Upper lobe of left lung (tissue), 6 donors: ENCODE data around the gene WT1. TPM values are rescaled to one million over a fixed set of nuclear protein-coding genes. Genes with fewer than 3 reads are reported as not detected.

ENCODE experiments used
- ATAC-seq, 2 donors: fragments of 200-7000 bp; cut with Tn5 transposase; one replicate each; pipeline ENCODE4 v1.9.1; 2022; ENCODE audit warnings: mild to moderate bottlenecking in 2 of 2, moderate library complexity in 2 of 2; ENCODE audit not compliant: low FRiP score in 2 of 2
- DNase-seq, 2 donors: peaks; one replicate each; pipeline ENCODE4 v3.0.0-alpha.2; 2019 to 2020
- H3K27ac ChIP-seq, 4 donors: fragments of 200-600 bp; sonication (generic); one replicate each; pipeline ENCODE4 v1.5.1; 2016 to 2019
- H3K27me3 ChIP-seq, 4 donors: fragments of 200-600 bp; sonication (generic); one replicate each; pipeline ENCODE4 v1.5.1; 2017 to 2019
- H3K36me3 ChIP-seq, 4 donors: fragments of 200-600 bp; sonication (generic); one replicate each; pipeline ENCODE4 v1.5.1; 2016 to 2019
- H3K4me1 ChIP-seq, 4 donors: fragments of 200-600 bp; sonication (generic); one replicate each; pipeline ENCODE4 v1.5.1; 2018 to 2019
- H3K4me3 ChIP-seq, 4 donors: fragments of 200-600 bp; sonication (generic); one replicate each; pipeline ENCODE4 v1.5.1; 2017 to 2019; ENCODE audit warnings: mild to moderate bottlenecking in 2 of 4, moderate library complexity in 1 of 4
- H3K9me3 ChIP-seq, 4 donors: fragments of 200-600 bp; sonication (generic); one replicate each; pipeline ENCODE4 v1.5.1; 2018 to 2019
- CTCF ChIP-seq, 6 experiments: fragments of 450-650 bp in 4 of 6; fragments of 200-600 bp in 2 of 6; sonication (generic) in 2 of 6; IDR thresholded peaks; one replicate each; pipeline ENCODE4 v1.5.1; 2016 to 2019; ENCODE audit warnings: antibody characterized with exemption in 6 of 6
- EP300 ChIP-seq, 4 donors: sonication (generic); formaldehyde crosslinking; IDR thresholded peaks; one replicate each; pipeline ENCODE4 v1.5.1; 2017; ENCODE audit warnings: antibody characterized with exemption in 4 of 4, control low read depth in 2 of 4
- POLR2A ChIP-seq, 4 donors: fragments of 450-650 bp; IDR thresholded peaks; one replicate each; pipeline ENCODE4 v1.5.1; 2016 to 2017; ENCODE audit warnings: antibody characterized with exemption in 4 of 4, mild to moderate bottlenecking in 2 of 4
- POLR2AphosphoS5 ChIP-seq, 2 donors: sonication (generic); formaldehyde crosslinking; IDR thresholded peaks; one replicate each; pipeline ENCODE4 v1.5.1; 2017; ENCODE audit warnings: antibody characterized with exemption in 2 of 2
- WGBS, 2 donors: methylation state at CpG; one replicate each; pipeline ENCODE4 v1.1.5; 2017 to 2018; 5-methylcytosine and 5-hydroxymethylcytosine counted together
- total RNA-seq, 6 donors: library from RNA; depleted of rRNA in 4 of 6; stranded (reverse); fragments of >200 nt in 4 of 6; gene quantifications; one replicate each; pipeline versions ENCODE4 v1.1.0 to v1.2.1, GENCODE V29; 2016 to 2021
- donor health status: DM: no; HTN: no; CAD: no; lungs with moderate emphysema.
- donor health status: DM: no; HTN: yes; CAD: no; lungs with severe emphysema.

The WT1 gene
- total RNA-seq, 6 donors from 2014 or later = 0.77 to 1.1 TPM; not detected in 4

DNA sequence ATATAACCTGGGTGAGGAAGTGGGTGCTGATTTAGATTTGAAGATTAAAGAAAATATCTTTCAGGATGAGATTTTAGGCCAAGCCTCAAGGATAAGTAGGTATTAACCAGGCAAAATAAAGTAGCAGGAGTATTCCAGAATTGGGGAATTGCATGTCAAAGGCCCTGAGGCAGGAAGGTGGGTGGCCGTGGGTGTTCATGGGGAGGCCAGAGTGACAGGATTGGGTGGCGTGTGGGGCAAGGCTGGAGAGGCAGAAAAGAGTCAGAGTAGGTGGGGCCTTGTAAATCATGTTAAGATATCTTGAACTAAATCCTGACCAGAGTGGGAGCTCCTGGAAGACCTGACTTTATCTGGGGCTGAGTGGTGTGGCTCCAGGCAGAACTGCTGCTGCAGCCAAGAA is 19.7 kb upstream of the WT1 start:
- WGBS, 2 donors = 73 to 80% methylated on average over 2 of the region's 2 CpGs
- Histone ChIP-seq H3K4me1 (no peaks in the 10 kb centered on the region), H3K27me3 (no peaks in the 10 kb centered on the region), H3K9me3 (no peaks in the 10 kb centered on the region), H3K27ac (no peak overlapping the region), H3K36me3 (no peaks in the 10 kb centered on the region), H3K4me3 (no peak overlapping the region)
- TF ChIP-seq EP300 (IDR thresholded peaks at IDR 0.05) (no peak), POLR2A (IDR thresholded peaks at IDR 0.05) (no peak), POLR2AphosphoS5 (IDR thresholded peaks at IDR 0.05) (no peak), CTCF (IDR thresholded peaks at IDR 0.05) (no peak)
- no peak for DNase-seq
- ATAC-seq = no peak

GRCh38 chr11:32451808-32452207 is 16.5 kb upstream of the WT1 start:
- H3K27ac ChIP-seq = no peak overlapping the region
- ATAC-seq (peak; percentile 44 to 89), DNase-seq (no peak)
- no peaks in the 10 kb centered on the region for H3K9me3 ChIP-seq
- no peak overlapping the region for H3K4me3 ChIP-seq
- no peak for TF ChIP-seq POLR2A (IDR thresholded peaks at IDR 0.05)
- no peak for TF ChIP-seq POLR2AphosphoS5 (IDR thresholded peaks at IDR 0.05)
- TF ChIP-seq CTCF (IDR thresholded peaks at IDR 0.05) = no peak
- H3K36me3 ChIP-seq = no peaks in the 10 kb centered on the region
- no peaks in the 10 kb centered on the region for H3K4me1 ChIP-seq
- WGBS, 2 donors = 72 to 75% methylated on average over 4 of the region's 4 CpGs
- H3K27me3 ChIP-seq = no peaks in the 10 kb centered on the region

- no peak for DNase-seq
- no peaks in the 10 kb centered on the region for H3K9me3 ChIP-seq
Observed at GRCh38 chr11:32450372-32450771, 15.0 kb upstream of the WT1 start.

GRCh38 chr11:32448232-32448631 is 12.9 kb upstream of the WT1 start:
- no peak for DNase-seq
- 28 to 35% methylated on average over 3 of the region's 3 CpGs for WGBS, 2 donors
- no peaks in the 10 kb centered on the region for H3K27me3 ChIP-seq

More at GRCh38 chr11:32450372-32450771, 15.0 kb upstream of the WT1 start:
- ATAC-seq = no peak
- H3K4me3 ChIP-seq = no peak overlapping the region
- H3K27me3 ChIP-seq = no peaks in the 10 kb centered on the region
- WGBS, 2 donors = 90% methylated on average over 1 of the region's 1 CpG; no CpG with 5 or more reads in 1 of the 2 donors
- no peaks in the 10 kb centered on the region for H3K36me3 ChIP-seq
- H3K4me1 ChIP-seq = no peaks in the 10 kb centered on the region
- H3K27ac ChIP-seq = no peak overlapping the region
- TF ChIP-seq POLR2A (IDR thresholded peaks at IDR 0.05) = no peak
- TF ChIP-seq CTCF (IDR thresholded peaks at IDR 0.05) = no peak
- no peak for TF ChIP-seq POLR2AphosphoS5 (IDR thresholded peaks at IDR 0.05)

More at GRCh38 chr11:32448232-32448631, 12.9 kb upstream of the WT1 start:
- Histone ChIP-seq H3K9me3 (no peaks in the 10 kb centered on the region), H3K4me1 (no peaks in the 10 kb centered on the region), H3K4me3 (no peak overlapping the region), H3K36me3 (no peaks in the 10 kb centered on the region), H3K27ac (no peak overlapping the region)
- peak in 1 of 2 donors; percentile 42 for ATAC-seq
- TF ChIP-seq POLR2A (IDR thresholded peaks at IDR 0.05) = no peak
- no peak for TF ChIP-seq EP300 (IDR thresholded peaks at IDR 0.05)
- TF ChIP-seq POLR2AphosphoS5 (IDR thresholded peaks at IDR 0.05) = no peak
- no peak for TF ChIP-seq CTCF (IDR thresholded peaks at IDR 0.05)
